T-helper 1 cell treated with Interleukin-12 subunit alpha and Interleukin-12 subunit beta and Interleukin-4 antibody, amounts not matched to agents 30 μg/mL and 1 μg/mL, for 36 hours (primary cell): Measurements from ENCODE around the gene KDM8.
A peak's percentile ranks its signal among the peaks of the same experiment; 100 is the strongest.

ENCODE experiments used
- H3K27ac Mint-ChIP-seq: one replicate; pipeline ENCODE4 v1.8.0; 2021; ENCODE audit warnings: mild to moderate bottlenecking, mixed read lengths
- H3K27me3 Mint-ChIP-seq: one replicate; pipeline ENCODE4 v1.8.0; 2021; ENCODE audit warnings: low read depth, mixed read lengths
- H3K36me3 Mint-ChIP-seq: one replicate; pipeline ENCODE4 v1.8.0; 2021; ENCODE audit warnings: low read depth, mixed read lengths
- H3K4me1 Mint-ChIP-seq: one replicate; pipeline ENCODE4 v1.8.0; 2021; ENCODE audit warnings: low read depth, mixed read lengths
- H3K4me3 Mint-ChIP-seq: one replicate; pipeline ENCODE4 v1.8.0; 2021; ENCODE audit warnings: mild to moderate bottlenecking, moderate library complexity, mixed read lengths
- H3K9me3 Mint-ChIP-seq: one replicate; pipeline ENCODE4 v1.8.0; 2021; ENCODE audit warnings: mixed read lengths

The KDM8 gene

DNA sequence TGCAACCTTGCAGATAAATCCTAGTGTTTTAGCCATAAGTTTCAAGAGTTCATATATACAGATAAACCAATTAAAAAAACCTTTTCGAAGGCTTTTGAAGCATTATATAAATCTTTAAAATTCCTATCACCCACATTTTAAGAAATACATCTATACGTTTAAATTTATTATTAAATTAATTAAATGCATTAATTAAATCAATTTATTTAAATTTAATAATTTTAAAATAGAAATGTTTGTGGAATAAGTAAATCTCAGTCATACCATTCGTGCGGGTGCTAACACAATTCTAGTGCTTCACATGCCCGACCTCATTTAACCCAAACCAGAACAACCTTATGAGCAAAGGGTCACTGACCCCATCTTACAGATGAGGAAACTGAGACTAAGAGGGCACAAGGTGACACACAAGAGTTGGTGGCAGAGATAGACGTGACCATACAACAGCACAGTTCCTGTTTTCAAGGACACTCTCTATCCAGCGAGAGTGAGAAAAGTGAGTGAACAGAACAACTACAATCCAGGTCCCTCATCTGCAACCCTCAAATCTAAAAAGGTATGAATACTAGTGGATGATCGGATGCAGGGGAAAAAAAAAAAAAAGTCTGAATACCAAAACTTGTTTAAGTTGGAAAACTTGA lies 63.8 kb downstream of the KDM8 start:
- H3K4me3 Mint-ChIP-seq = peak overlapping the region; percentile 98
- no peaks in the 10 kb centered on the region for H3K9me3 Mint-ChIP-seq
- H3K27me3 Mint-ChIP-seq = no peaks in the 10 kb centered on the region
- H3K36me3 Mint-ChIP-seq = peaks cover 39% of the 10 kb centered on the region
- H3K27ac Mint-ChIP-seq = peak overlapping the region; percentile 33
- peaks cover 50% of the 10 kb centered on the region for H3K4me1 Mint-ChIP-seq

DNA sequence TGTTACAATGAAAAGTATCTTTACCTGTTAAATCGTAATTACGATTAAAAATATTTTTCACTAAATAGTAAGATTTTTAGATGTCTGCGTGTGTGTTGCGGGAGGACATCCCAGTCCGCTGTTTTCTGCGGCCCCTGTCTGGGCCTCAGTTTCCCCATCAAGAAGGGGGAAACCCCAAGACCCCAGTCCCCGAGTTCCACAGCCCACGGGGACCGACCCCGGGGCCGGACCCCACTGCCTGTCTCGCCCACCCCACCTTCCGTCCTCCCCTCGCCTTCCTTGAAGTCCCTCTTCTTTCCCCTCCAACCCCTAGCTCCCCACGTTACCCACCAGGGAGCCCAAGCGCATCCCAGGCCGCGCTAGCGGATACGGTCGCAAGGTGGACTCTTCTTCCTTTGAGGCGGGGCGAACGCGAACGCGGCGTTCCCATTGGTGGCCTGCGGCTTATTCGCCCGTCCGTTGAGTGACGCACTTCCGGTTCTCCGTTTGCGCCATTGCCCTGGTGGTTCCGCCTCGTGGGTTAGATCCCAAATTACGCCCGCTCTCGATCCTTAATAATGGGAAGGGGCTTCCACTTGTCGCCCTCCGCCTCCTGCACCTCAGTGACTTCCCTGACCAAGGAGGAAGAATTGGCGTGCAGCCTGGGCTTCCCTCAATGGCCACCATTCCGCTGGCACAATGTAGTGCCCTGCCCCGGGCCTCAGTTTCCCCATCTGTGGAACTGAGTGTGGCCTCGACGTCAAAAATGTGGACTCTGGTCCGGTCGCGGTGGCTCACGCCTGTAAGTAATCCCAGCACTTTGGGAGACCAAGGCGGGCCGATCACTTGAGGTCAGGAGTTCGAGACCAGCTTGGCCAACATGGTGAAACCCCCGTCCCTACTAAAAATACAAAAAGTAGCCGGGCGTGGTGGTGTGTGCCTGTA lies 65.3 kb downstream of the KDM8 start, which contains the start of gene NSMCE1:
NSMCE1 (minus strand) TSS at position 397 of the 924 bp plus-strand sequence. CDS start 11,202 bp downstream, outside the sequence.
- H3K4me1 Mint-ChIP-seq = peaks cover 47% of the 10 kb centered on the region
- no peaks in the 10 kb centered on the region for H3K27me3 Mint-ChIP-seq
- H3K4me3 Mint-ChIP-seq = peak within 1 kb of the TSS; percentile 98
- peaks cover 31% of the 10 kb centered on the region for H3K36me3 Mint-ChIP-seq
- H3K27ac Mint-ChIP-seq = peak within 1 kb of the TSS; percentile 98
- H3K9me3 Mint-ChIP-seq = no peaks in the 10 kb centered on the region

DNA sequence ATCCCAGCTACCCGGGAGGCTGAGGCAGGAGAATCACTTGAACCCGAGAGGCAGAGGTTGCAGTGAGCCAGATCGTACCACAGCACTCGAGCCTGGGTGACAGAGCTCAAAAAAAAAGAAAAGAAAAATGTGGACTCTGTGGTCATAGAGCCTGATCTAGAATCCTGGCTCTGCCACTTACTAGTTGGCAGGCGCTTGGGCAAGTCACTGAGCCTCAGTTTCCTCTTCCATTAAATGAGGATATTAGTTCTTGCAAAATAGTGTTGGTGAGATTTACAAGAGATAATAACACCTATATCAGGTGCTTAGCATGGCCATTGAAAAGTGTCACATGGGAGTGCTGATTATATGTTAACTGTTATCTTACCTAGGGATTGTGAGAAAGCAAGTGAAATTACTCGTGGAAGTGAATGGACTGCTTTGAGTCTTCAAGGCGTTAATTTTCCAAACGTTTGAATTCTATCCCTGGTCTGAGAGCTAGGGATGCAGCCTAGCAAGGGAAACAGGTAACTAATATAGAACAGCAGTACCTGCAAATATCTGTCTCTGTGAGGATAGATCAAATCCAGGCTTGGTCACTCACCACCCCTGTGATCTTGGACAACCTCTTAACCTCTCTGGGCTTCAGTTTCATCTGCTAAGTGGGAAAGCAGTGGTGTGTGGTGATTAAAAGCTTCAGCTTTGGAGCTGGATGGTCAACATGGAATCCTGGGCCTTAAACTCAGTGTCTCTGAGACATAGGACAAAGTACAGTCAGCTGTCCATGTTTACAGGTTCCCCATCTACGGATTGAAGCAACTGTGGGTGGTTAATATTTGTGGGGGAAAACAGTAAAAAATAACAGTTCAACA lies 66.2 kb downstream of the KDM8 start:
- Mint-ChIP-seq H3K4me1 (peaks cover 54% of the 10 kb centered on the region), H3K27me3 (no peaks in the 10 kb centered on the region), H3K36me3 (peaks cover 26% of the 10 kb centered on the region), H3K27ac (peak overlapping the region; percentile 98), H3K9me3 (no peaks in the 10 kb centered on the region), H3K4me3 (peak overlapping the region; percentile 98)

DNA sequence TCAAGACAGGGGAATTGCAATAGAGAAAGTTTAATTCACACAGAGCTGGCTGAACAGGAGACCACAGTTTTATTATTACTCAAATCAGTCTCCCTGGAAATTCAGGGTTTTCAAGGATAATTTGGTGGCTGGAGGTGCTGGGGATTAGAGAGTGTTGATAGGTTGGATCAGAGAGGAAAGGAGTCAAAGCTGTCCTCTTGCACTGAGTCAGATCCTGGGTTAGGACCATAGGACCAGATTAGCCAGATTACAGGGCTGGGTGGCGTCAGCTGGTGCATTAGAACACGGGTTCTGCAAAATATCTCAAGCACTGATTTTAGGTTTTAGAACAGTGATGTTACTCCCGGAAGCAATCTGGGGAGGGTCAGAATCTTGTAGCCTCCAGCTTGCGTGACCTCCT lies 67.0 kb downstream of the KDM8 start:
- Mint-ChIP-seq H3K27ac (no peak overlapping the region), H3K4me1 (peaks cover 54% of the 10 kb centered on the region), H3K4me3 (no peak overlapping the region), H3K27me3 (no peaks in the 10 kb centered on the region), H3K9me3 (no peaks in the 10 kb centered on the region), H3K36me3 (peaks cover 25% of the 10 kb centered on the region)
